Loucy (cell line): ENCODE data around the gene BLTP2.

Source experiments
- H2AFZ ChIP-seq: fragments of 200-600 bp; sonication (generic); 2 replicates; pipeline ENCODE4 v1.6.0; 2016; ENCODE audit warnings: antibody characterized with exemption, mild to moderate bottlenecking, low read length, moderate library complexity
- H3F3A ChIP-seq: fragments of 200-600 bp; 2 replicates; pipeline ENCODE4 v1.6.0; 2016; ENCODE audit warnings: antibody characterized with exemption, low read depth, mild to moderate bottlenecking
- H3K27me3 ChIP-seq: fragments of 200-600 bp; sonication (generic); 2 replicates; pipeline ENCODE4 v1.6.1; 2014; ENCODE audit warnings: low read length, mild to moderate bottlenecking; ENCODE audit not compliant: insufficient read depth, poor library complexity, severe bottlenecking
- H3K36me3 ChIP-seq: fragments of 200-600 bp; sonication (generic); 2 replicates; pipeline ENCODE4 v1.6.1; 2016; ENCODE audit warnings: low read length; ENCODE audit not compliant: insufficient read depth
- H3K4me1 ChIP-seq: fragments of 200-600 bp; sonication (generic); 2 replicates; pipeline ENCODE4 v1.5.1; 2014; ENCODE audit warnings: low read length, mild to moderate bottlenecking; ENCODE audit not compliant: insufficient read depth, poor library complexity, severe bottlenecking
- H3K4me2 ChIP-seq: fragments of 200-600 bp; sonication (generic); 2 replicates; pipeline ENCODE4 v1.6.0; 2014; ENCODE audit warnings: antibody characterized with exemption, low read length, low read depth, mild to moderate bottlenecking; ENCODE audit not compliant: poor library complexity, severe bottlenecking
- H3K4me3 ChIP-seq: fragments of 200-600 bp; sonication (generic); 2 replicates; pipeline ENCODE4 v1.5.1; 2014; ENCODE audit warnings: low read length, mild to moderate bottlenecking, mixed read lengths; ENCODE audit not compliant: poor library complexity, severe bottlenecking
- H3K79me2 ChIP-seq: fragments of 200-600 bp; sonication (generic); 2 replicates; pipeline ENCODE4 v1.6.1; 2014; ENCODE audit warnings: low read length; ENCODE audit not compliant: insufficient read depth
- H3K9ac ChIP-seq: fragments of 200-600 bp; sonication (generic); 2 replicates; pipeline ENCODE4 v1.6.0; 2014; ENCODE audit warnings: mild to moderate bottlenecking, low read depth, low read length, moderate library complexity; ENCODE audit not compliant: poor library complexity, severe bottlenecking
- H3K9me2 ChIP-seq: fragments of 200-600 bp; sonication (generic); replicated peaks from 2 replicates; pipeline ENCODE4 v1.6.1; 2016; ENCODE audit warnings: low read depth, low read length, mixed read lengths
- H3K9me3 ChIP-seq: fragments of 200-600 bp; sonication (generic); 2 replicates; pipeline ENCODE4 v1.6.1; 2014; ENCODE audit warnings: mild to moderate bottlenecking, antibody characterized with exemption, low read length, low read depth; ENCODE audit not compliant: insufficient read depth
- H4K20me1 ChIP-seq: fragments of 200-600 bp; sonication (generic); 2 replicates; pipeline ENCODE4 v1.6.0; 2014; ENCODE audit warnings: antibody characterized with exemption, low read length, mild to moderate bottlenecking; ENCODE audit not compliant: insufficient read depth, poor library complexity, severe bottlenecking
- EZH2phosphoT487 ChIP-seq: fragments of 200-600 bp; IDR thresholded peaks from 2 replicates; pipeline ENCODE4 v1.6.1; 2018; ENCODE audit warnings: antibody characterized with exemption, mild to moderate bottlenecking, moderate library complexity, borderline replicate concordance
- TF ChIP-seq, protein P1 (sequence below): fragments of 200-600 bp; sonication (generic); conservative IDR thresholded peaks from 2 replicates; pipeline ENCODE4 v1.5.1; 2014; ENCODE audit warnings: mild to moderate bottlenecking, antibody characterized with exemption, low read length

The BLTP2 gene

DNA sequence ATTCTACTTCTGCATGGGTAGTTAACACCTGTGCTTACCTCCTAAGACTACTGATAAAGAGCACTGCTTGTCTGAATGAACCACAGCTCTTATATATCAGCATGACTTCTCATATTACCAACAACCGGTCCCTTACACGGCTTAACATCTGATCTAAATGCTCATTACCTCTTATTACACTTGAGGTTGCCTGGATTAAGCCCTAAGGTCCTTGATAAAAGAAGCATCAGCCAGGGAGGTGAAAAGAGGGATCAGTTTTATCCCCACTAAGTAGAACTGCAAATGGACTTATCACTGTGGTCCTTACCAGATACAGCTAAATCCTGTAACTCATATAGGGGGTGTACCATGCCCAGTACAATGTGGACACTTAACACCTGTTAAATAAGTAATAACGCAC, 22.8 kb downstream of the BLTP2 start:
- H4K20me1 ChIP-seq: no peaks in the 10 kb centered on the region
- peaks cover 72% of the 10 kb centered on the region for H3K36me3 ChIP-seq
- H3K27me3 ChIP-seq: no peaks in the 10 kb centered on the region
- no peaks in the 10 kb centered on the region for H3K9me2 ChIP-seq
- no peaks in the 10 kb centered on the region for H3K9me3 ChIP-seq
- H3K4me3 ChIP-seq: no peak overlapping the region
- H3K79me2 ChIP-seq: no peaks in the 10 kb centered on the region
- H3K4me1 ChIP-seq: no peaks in the 10 kb centered on the region
- H2AFZ ChIP-seq: no peak overlapping the region
- H3K9ac ChIP-seq: no peak overlapping the region
- TF ChIP-seq, protein P1, sequence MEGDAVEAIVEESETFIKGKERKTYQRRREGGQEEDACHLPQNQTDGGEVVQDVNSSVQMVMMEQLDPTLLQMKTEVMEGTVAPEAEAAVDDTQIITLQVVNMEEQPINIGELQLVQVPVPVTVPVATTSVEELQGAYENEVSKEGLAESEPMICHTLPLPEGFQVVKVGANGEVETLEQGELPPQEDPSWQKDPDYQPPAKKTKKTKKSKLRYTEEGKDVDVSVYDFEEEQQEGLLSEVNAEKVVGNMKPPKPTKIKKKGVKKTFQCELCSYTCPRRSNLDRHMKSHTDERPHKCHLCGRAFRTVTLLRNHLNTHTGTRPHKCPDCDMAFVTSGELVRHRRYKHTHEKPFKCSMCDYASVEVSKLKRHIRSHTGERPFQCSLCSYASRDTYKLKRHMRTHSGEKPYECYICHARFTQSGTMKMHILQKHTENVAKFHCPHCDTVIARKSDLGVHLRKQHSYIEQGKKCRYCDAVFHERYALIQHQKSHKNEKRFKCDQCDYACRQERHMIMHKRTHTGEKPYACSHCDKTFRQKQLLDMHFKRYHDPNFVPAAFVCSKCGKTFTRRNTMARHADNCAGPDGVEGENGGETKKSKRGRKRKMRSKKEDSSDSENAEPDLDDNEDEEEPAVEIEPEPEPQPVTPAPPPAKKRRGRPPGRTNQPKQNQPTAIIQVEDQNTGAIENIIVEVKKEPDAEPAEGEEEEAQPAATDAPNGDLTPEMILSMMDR: no peak
- TF ChIP-seq EZH2phosphoT487: no peak
- H3K4me2 ChIP-seq: no peak overlapping the region
- no peaks in the 10 kb centered on the region for H3F3A ChIP-seq

DNA sequence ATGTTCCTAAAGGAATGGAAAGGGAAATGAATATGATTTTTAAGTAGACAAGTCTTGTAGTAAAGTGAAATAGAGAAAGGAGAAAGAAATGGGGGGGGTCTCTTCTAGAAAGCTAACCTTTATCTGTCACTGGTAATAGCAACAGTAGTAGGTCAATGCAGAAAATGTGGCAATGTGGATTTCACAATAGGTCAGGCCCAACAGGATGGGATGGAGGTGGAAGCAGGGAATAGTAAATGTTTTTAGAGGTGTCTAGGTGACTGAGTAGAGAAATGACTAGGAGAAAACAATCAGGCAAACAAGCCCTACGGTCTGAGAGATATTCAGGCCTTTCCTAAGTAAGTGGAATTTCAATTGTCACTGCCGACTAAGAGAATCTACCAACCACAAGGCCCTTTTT, 24.9 kb downstream of the BLTP2 start:
- Histone ChIP-seq H3F3A (no peaks in the 10 kb centered on the region), H3K36me3 (peaks cover 88% of the 10 kb centered on the region), H3K4me2 (no peak overlapping the region), H3K9ac (no peak overlapping the region), H4K20me1 (no peaks in the 10 kb centered on the region), H3K4me3 (no peak overlapping the region), H3K9me2 (no peaks in the 10 kb centered on the region), H3K9me3 (no peaks in the 10 kb centered on the region), H2AFZ (no peak overlapping the region), H3K79me2 (no peaks in the 10 kb centered on the region), H3K27me3 (no peaks in the 10 kb centered on the region), H3K4me1 (no peaks in the 10 kb centered on the region)
- TF ChIP-seq, protein P1: no peak
- TF ChIP-seq EZH2phosphoT487: no peak

DNA sequence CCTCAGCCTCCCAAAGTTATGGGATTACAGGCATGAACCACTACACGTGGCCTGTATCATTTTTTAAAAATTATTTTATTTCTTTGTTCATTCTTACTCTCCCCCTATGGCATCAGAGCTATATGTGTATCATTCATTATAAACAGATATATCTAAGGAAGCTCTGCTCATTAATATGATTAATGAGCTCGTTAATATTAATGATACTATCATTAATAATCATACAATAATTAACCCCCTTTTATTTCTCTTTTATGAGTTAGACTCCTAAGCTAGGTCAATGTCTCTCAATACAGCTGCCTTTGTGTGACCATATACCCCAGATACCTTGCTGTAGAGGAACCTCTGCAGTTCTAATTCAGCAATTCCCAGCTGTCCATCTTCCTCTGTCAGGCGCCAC, 26.5 kb downstream of the BLTP2 start:
- Histone ChIP-seq H4K20me1 (no peaks in the 10 kb centered on the region), H3K9me3 (no peaks in the 10 kb centered on the region), H3K4me3 (no peak overlapping the region), H3K4me1 (no peaks in the 10 kb centered on the region), H3K79me2 (no peaks in the 10 kb centered on the region), H3K9me2 (no peaks in the 10 kb centered on the region), H3K36me3 (peaks cover 82% of the 10 kb centered on the region), H2AFZ (no peak overlapping the region), H3F3A (no peaks in the 10 kb centered on the region), H3K4me2 (no peak overlapping the region), H3K9ac (no peak overlapping the region), H3K27me3 (no peaks in the 10 kb centered on the region)
- no peak for TF ChIP-seq EZH2phosphoT487
- TF ChIP-seq, protein P1: no peak
